Endometrial microvascular endothelial cells (primary cell): ENCODE data around the gene ADIG. TPM values are rescaled to one million over a fixed set of nuclear protein-coding genes. Genes with fewer than 3 reads are reported as not detected.

Source experiments
- in situ Hi-C: cut with HindIII; loops from 2 replicates; pipeline ENCODE4 v1.10.0; 2017; ENCODE audit warnings: low sequenced_read_pairs, low pct_unique_long_range_greater_than_20kb; ENCODE audit errors: inconsistent ontology term
- total RNA-seq: library from RNA; depleted of rRNA; stranded (reverse); fragments of >200 nt; gene quantifications from one replicate; pipeline ENCODE4 v1.2.3, GENCODE V29; 2015; ENCODE audit errors: inconsistent ontology term

ADIG gene
- not detected for total RNA-seq

DNA sequence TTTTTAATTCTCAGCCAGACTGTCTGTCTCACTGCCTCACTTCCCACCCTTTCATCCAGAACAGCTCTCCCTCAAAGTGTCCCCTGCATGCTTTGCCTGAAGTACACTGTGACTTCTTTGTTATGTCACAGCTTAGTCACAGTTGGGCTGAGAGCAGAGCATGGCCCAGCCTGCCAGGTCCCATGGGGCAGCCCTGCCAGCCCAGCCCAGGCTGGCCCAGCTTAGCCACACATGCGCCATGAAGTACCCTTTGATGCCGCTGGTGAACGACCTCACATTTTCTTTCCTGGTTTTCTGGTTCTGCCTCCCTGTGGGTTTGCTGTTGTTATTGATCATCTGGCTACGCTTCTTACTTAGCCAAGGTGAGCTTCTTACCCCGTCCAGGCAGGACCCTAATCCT is at the start of gene ADIG:
TSS of gene ADIG (plus strand) at position 185 of the 400 bp plus-strand sequence. CDS start at position 239, 54 bp downstream.
- in situ Hi-C loops: no loop called here

GRCh38 chr20:38534756-38535155 is 46.2 kb upstream of the ADIG start:
- in situ Hi-C loops: no loop called here

DNA sequence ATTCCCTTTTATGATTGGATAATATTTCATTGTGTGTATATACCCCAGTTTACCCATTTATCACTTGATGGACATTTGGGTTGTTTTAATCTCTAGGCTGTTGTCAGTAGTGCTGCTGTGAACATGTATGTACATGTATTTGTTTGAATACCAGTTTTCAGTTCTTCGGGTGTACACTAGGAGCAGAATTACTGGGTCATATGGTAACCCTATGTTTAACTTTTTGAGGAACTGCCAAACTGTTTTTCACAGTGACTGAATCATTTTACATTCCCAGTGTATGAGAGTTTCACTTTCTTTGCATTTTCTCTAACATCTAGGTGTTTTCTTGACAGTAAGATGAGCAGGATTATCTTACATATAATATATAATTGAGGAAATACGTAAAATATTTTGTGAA is 44.7 kb upstream of the ADIG start:
- in situ Hi-C loops: no loop called here

DNA sequence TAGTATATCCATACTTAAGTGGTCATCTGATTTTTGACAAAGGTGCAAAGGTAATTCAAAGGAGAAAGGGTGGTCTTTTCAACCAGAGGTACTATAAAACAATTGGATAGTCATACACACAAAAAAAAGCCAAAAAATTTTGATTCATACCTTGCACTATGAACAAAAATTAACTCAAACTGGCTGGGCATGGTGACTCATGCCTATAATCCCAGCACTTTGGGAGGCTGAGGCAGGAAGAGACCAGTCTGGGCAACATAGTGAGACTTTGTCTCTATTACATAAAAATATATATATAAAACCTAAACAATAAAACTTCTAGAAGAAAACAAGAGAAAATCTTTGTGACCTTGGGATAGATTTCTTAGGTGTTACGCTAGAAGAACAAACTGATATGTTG is 43.8 kb upstream of the ADIG start:
- in situ Hi-C loops: no loop called here

DNA sequence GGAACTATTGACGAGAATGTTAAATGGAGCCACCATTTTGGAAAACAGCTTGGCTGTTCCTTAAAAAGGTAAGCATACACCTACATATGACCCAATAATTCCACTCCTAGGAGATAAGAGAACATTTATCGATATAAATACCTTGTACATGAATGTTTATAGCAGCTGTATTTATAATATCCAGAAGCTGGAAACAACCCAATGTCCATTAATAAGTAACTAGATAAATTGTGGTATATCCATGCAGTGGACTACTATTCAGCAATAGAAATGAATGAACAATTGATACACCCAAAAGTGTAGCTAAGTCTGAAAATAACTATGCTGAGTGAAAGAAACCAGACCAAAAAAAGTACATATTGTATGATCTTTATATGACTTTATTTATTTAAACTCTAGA is 42.2 kb upstream of the ADIG start:
- in situ Hi-C loops: no loop called here

DNA sequence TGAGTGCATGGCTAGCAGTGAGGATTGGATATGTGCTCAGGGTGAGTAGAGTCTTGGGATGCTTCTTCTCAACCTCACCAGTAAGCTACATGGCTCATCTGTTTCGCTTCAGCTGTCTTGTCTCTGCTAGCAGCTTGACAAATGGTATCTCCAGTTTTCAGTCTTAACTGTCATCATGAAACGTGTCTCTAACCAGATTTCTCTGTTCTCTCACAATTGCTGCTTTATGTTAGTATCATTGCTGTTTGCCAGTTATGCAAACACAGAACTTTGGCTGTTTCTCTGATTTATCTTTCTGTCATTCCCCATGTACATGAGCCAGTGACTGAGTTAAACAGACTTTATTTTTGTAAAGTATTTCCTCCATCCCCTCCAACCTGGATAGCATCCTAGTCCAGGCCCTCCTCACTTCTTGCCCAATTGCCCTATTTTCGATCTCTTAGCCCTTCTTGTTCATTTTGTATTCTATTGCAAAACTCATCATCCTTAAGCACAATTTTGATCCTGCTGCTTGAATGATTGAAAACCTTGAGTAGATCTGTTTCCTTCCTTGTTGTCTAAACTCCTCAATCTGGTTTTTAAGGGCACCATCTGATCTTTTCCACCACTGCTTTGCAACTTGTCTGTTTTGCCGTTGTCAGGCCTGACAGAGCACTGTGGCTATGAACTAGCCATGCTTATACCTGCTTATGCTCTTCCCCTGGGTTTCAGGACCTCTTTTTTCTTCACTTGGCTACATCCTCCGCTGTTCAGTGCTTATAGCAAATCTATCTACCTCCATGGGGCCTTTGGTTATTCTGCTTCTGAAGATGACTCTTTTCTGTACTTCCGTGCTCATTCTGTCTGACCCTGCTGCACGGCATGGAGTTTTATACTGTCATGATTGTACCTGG is 37.7 kb upstream of the ADIG start:
- in situ Hi-C loops: no loop called here

GRCh38 chr20:38545771-38546170 is 35.2 kb upstream of the ADIG start:
- in situ Hi-C loops: no loop called here

- in situ Hi-C loops: no loop called here
Measured at GRCh38 chr20:38547288-38548085, 33.5 kb upstream of the ADIG start.

DNA sequence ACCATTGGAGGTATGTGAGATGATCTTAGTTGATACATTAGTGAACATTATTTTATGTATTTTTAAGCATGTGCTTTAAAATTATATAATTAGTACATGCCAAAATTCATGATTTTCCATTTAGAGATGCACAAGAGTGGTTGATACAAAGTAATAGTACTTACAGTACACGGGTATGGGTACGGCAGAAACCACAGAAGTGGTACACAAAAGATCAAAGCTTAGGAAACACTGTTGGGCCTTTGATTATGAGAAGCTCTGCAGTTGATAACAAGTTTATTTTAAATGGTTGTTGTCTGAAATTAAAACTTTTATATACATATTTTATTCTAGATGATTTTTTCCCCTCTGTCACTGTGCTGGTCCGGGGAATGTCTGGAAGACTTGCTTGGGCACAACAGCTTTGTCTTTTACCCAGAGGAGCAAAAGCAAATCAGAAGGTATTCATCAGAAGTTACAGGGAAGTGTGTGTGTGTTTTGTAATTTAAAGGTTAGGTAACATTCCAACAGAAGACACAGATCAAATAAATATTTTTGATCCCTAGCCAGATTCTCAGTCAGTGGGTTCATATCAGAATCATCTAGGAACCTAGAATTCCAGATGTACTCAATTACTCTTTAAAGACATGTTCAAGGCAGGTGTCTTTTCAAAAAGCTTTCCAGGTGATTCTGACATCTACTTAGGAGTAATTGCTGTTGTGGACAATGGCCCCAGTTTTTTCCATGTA is 32.5 kb upstream of the ADIG start:
- in situ Hi-C loops: no loop called here

- in situ Hi-C loops: no loop called here
Measured at GRCh38 chr20:38550274-38550673, 30.7 kb upstream of the ADIG start.

GRCh38 chr20:38551056-38551626 is 29.9 kb upstream of the ADIG start:
- in situ Hi-C loops: no loop called here

DNA sequence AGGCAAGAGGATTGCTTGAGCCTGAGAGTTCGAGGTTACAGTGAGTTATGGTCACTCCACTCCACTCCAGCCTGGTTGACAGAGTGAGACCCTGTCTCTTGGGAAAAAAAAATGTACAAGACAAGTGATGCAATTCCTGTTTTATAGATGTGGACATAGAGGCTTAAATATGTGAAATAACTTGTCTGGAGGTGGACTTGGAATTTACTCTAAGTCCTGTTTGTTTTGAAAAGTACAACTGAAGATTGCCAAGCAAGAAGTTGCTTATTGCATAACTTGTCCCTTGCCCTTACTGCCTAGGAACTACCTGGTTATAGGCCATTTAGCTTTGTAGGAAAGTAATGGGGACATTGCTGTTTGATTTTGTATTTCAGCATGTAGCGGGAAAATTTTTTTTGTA is 26.0 kb upstream of the ADIG start:
- in situ Hi-C loops: no loop called here

GRCh38 chr20:38555395-38555794 is 25.6 kb upstream of the ADIG start:
- in situ Hi-C loops: no loop called here

- in situ Hi-C loops: no loop called here
Measured at GRCh38 chr20:38557174-38557573, 23.8 kb upstream of the ADIG start.

- in situ Hi-C loops: no loop called here
Measured at GRCh38 chr20:38558596-38559360, 22.2 kb upstream of the ADIG start.

GRCh38 chr20:38559764-38560163 is 21.2 kb upstream of the ADIG start:
- in situ Hi-C loops: no loop called here

GRCh38 chr20:38563802-38564431 is 17.1 kb upstream of the ADIG start:
- in situ Hi-C loops: no loop called here

DNA sequence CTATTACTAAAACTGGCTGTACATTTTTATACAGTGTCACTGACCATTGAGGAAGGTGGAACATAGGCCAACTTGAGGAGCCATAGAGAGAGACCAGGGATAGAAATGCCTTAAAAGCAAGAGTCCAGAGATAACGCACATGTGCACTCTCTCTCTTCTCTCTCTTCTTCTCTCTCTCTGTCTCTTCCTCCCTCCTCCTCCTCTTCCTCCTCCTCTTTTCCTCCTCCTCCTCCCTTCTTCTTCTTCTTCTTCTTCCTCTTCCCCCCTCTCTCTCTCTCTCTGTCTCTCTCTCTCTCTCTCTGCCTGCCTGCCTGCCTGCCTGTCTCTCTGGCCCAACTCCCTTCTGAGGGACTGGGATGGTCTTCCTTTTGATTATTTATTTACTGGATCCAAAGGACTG is 16.3 kb upstream of the ADIG start:
- in situ Hi-C loops: no loop called here
